H1 (cell line): Measurements from ENCODE around the gene SEMA3C. TPM values are rescaled to one million over a fixed set of nuclear protein-coding genes. Genes with fewer than 3 reads are reported as not detected.

ENCODE experiments used
- CBX5 ChIP-seq: fragments of 300-800, 300-1000 bp; sonication (generic); IDR thresholded peaks from 2 replicates; pipeline ENCODE4 v1.7.1; 2016; ENCODE audit warnings: antibody characterized with exemption, low read length, low read depth
- E2F6 ChIP-seq: IDR thresholded peaks from 2 replicates; pipeline ENCODE4 v1.6.1; 2012; ENCODE audit warnings: inconsistent platforms
- EGR1 ChIP-seq: IDR thresholded peaks from 2 replicates; pipeline ENCODE4 v1.6.1; 2011; ENCODE audit warnings: low read depth, low read length, borderline replicate concordance
- RAD21 ChIP-seq, 2 experiments: IDR thresholded peaks in 1 of 2; conservative IDR thresholded peaks in 1 of 2; 2 replicates each; pipeline ENCODE4 v1.6.1; 2011; ENCODE audit warnings: low read depth in 2 of 2, low read length in 2 of 2, improper control_type of control experiment in 1 of 2, inconsistent platforms in 1 of 2, mild to moderate bottlenecking in 1 of 2, moderate library complexity in 1 of 2
- RXRA ChIP-seq: IDR thresholded peaks from 2 replicates; pipeline ENCODE4 v1.6.1; 2011; ENCODE audit warnings: low read depth, mild to moderate bottlenecking, low read length, moderate library complexity; ENCODE audit not compliant: insufficient read depth
- polyA plus RNA-seq, 7 experiments: library from polyadenylated mRNA; depleted of rRNA in 3 of 7; stranded (reverse) in 5 of 7; unstranded in 2 of 7; fragments of >200 nt in 5 of 7; fragments of 200-250 nt in 2 of 7; gene quantifications; 1 replicate in 5 of 7; 2 replicates in 1 of 7; 4 replicates in 1 of 7; pipeline versions ENCODE4 v1.2.1 to v1.2.3, GENCODE V29; 2011 to 2013; ENCODE audit warnings: missing spikeins in 2 of 7, mixed read lengths in 2 of 7
- total RNA-seq: library from RNA; stranded (reverse); fragmentation: NEBNext Ultra II Directional; extraction: Animal tissue kit (Norgen Biotek cat#: 25700); gene quantifications from 2 replicates; pipeline ENCODE4 v1.2.1, GENCODE V29; 2021
- TF ChIP-seq, protein P1 (sequence below): fragments of 300-600 bp; sonication (generic); IDR thresholded peaks from 2 replicates; pipeline ENCODE4 v1.7.1; 2012; ENCODE audit warnings: low read length, moderate library complexity, mild to moderate bottlenecking, inconsistent platforms; ENCODE audit not compliant: insufficient replicate concordance

The SEMA3C gene
- total and polyA plus RNA-seq, 2 of the 8 experiments (the other 6 are each of a cell fraction or from before 2014, with no cell fraction given), result 0.15 to 1.4 TPM

DNA sequence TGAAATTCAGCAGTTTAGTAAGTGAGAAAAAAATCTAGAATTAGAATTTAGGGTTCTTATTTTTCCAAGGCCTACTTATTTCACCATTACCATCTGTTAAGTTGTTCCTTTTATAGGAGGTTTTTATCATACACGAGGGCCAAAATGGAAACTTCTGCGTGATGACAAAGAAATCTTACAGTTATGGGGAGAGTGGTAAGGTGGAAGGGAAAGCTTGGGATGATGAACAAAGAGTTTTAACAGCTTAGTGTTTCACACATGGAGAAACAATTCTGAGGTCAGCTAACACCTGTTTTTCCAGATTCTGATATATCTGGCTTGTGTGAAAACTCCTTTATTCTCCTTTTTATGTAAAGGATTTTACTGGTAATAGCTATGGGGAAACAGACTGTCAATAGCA is 49.8 kb upstream of the SEMA3C start (continued):
- TF ChIP-seq, protein P1, sequence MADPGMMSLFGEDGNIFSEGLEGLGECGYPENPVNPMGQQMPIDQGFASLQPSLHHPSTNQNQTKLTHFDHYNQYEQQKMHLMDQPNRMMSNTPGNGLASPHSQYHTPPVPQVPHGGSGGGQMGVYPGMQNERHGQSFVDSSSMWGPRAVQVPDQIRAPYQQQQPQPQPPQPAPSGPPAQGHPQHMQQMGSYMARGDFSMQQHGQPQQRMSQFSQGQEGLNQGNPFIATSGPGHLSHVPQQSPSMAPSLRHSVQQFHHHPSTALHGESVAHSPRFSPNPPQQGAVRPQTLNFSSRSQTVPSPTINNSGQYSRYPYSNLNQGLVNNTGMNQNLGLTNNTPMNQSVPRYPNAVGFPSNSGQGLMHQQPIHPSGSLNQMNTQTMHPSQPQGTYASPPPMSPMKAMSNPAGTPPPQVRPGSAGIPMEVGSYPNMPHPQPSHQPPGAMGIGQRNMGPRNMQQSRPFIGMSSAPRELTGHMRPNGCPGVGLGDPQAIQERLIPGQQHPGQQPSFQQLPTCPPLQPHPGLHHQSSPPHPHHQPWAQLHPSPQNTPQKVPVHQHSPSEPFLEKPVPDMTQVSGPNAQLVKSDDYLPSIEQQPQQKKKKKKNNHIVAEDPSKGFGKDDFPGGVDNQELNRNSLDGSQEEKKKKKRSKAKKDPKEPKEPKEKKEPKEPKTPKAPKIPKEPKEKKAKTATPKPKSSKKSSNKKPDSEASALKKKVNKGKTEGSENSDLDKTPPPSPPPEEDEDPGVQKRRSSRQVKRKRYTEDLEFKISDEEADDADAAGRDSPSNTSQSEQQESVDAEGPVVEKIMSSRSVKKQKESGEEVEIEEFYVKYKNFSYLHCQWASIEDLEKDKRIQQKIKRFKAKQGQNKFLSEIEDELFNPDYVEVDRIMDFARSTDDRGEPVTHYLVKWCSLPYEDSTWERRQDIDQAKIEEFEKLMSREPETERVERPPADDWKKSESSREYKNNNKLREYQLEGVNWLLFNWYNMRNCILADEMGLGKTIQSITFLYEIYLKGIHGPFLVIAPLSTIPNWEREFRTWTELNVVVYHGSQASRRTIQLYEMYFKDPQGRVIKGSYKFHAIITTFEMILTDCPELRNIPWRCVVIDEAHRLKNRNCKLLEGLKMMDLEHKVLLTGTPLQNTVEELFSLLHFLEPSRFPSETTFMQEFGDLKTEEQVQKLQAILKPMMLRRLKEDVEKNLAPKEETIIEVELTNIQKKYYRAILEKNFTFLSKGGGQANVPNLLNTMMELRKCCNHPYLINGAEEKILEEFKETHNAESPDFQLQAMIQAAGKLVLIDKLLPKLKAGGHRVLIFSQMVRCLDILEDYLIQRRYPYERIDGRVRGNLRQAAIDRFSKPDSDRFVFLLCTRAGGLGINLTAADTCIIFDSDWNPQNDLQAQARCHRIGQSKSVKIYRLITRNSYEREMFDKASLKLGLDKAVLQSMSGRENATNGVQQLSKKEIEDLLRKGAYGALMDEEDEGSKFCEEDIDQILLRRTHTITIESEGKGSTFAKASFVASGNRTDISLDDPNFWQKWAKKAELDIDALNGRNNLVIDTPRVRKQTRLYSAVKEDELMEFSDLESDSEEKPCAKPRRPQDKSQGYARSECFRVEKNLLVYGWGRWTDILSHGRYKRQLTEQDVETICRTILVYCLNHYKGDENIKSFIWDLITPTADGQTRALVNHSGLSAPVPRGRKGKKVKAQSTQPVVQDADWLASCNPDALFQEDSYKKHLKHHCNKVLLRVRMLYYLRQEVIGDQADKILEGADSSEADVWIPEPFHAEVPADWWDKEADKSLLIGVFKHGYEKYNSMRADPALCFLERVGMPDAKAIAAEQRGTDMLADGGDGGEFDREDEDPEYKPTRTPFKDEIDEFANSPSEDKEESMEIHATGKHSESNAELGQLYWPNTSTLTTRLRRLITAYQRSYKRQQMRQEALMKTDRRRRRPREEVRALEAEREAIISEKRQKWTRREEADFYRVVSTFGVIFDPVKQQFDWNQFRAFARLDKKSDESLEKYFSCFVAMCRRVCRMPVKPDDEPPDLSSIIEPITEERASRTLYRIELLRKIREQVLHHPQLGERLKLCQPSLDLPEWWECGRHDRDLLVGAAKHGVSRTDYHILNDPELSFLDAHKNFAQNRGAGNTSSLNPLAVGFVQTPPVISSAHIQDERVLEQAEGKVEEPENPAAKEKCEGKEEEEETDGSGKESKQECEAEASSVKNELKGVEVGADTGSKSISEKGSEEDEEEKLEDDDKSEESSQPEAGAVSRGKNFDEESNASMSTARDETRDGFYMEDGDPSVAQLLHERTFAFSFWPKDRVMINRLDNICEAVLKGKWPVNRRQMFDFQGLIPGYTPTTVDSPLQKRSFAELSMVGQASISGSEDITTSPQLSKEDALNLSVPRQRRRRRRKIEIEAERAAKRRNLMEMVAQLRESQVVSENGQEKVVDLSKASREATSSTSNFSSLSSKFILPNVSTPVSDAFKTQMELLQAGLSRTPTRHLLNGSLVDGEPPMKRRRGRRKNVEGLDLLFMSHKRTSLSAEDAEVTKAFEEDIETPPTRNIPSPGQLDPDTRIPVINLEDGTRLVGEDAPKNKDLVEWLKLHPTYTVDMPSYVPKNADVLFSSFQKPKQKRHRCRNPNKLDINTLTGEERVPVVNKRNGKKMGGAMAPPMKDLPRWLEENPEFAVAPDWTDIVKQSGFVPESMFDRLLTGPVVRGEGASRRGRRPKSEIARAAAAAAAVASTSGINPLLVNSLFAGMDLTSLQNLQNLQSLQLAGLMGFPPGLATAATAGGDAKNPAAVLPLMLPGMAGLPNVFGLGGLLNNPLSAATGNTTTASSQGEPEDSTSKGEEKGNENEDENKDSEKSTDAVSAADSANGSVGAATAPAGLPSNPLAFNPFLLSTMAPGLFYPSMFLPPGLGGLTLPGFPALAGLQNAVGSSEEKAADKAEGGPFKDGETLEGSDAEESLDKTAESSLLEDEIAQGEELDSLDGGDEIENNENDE, result no peak
- TF ChIP-seq EGR1, result no peak
- TF ChIP-seq RAD21 (IDR thresholded peaks at IDR 0.05 in 1 of 2, conservative IDR thresholded peaks at IDR 0.05 in 1 of 2; ENCODE audit: low read depth in 2 of 2, low read length in 2 of 2), result no peak
- TF ChIP-seq CBX5, result no peak
- TF ChIP-seq RXRA, result no peak
- no peak for TF ChIP-seq E2F6
